Neural crest cell (in vitro differentiated cells): ENCODE measurements around the gene POFUT1. TPM values are rescaled to one million over a fixed set of nuclear protein-coding genes. Genes with fewer than 3 reads are reported as not detected.

Source experiments
- DNase-seq: peaks from one replicate; pipeline ENCODE4 v3.0.0; 2021; ENCODE audit warnings: low read depth, mixed read lengths, low spot score
- H3K27ac Mint-ChIP-seq: one replicate; pipeline ENCODE4 v1.8.0; 2021; ENCODE audit warnings: mild to moderate bottlenecking, mixed read lengths; ENCODE audit not compliant: unreplicated experiment
- H3K27me3 Mint-ChIP-seq: 2 replicates; pipeline ENCODE4 v1.8.0; 2021; ENCODE audit warnings: low read depth, mild to moderate bottlenecking, mixed read lengths
- H3K36me3 Mint-ChIP-seq: 2 replicates; pipeline ENCODE4 v1.8.0; 2021; ENCODE audit warnings: low read depth, mild to moderate bottlenecking, mixed read lengths
- H3K4me1 Mint-ChIP-seq: 2 replicates; pipeline ENCODE4 v1.8.0; 2021; ENCODE audit warnings: mixed read lengths
- H3K4me3 Mint-ChIP-seq: one replicate; pipeline ENCODE4 v1.8.0; 2021; ENCODE audit warnings: mild to moderate bottlenecking, mixed read lengths
- H3K9me3 Mint-ChIP-seq: 2 replicates; pipeline ENCODE4 v1.8.0; 2021; ENCODE audit warnings: mixed read lengths
- CTCF ChIP-seq: fragments of 200-600 bp; sonication (generic); conservative IDR thresholded peaks from 2 replicates; pipeline ENCODE4 v1.5.0; 2021; ENCODE audit warnings: antibody characterized with exemption, mild to moderate bottlenecking
- total RNA-seq: library from RNA; stranded (reverse); gene quantifications from 2 replicates; pipeline ENCODE4 v1.2.1, GENCODE V29; 2021

POFUT1 gene
- total RNA-seq, 1 donor from 2014 or later = 51.4 TPM

DNA sequence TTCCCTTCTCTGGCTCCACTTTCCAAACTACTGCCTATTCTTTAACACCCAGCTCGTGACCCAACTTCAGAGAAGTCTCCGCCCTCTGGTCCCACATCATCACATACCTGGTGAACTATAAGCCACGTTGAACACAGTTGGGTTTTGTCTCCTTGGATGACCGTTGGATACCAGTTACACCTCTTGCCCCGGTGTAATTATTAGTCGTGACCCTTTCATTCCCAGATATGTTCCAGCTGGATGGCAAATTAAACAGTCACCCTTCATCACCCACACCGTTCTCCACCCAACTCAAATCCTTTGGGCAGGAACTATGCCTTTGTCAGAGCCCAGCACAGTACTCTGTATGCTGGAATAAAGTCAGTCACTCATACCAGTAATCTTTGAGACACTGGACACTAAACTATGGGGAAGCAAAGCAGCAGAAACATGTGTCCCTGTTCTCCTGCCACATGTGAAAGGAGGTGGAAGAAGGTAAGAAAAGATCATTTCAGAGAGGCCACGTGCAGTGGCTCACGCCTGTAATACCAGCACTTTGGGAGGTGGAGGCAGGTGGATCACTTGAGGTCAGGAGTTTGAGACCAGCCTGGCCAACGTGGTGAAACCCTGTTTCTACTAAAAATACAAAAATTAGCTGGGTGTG, 22.6 kb upstream of the POFUT1 start:
- no peak for DNase-seq
- H3K9me3 Mint-ChIP-seq = peaks cover 2% of the 10 kb centered on the region
- no peaks in the 10 kb centered on the region for H3K27me3 Mint-ChIP-seq
- no peak for TF ChIP-seq CTCF
- no peak overlapping the region for H3K27ac Mint-ChIP-seq
- peaks cover 29% of the 10 kb centered on the region for H3K4me1 Mint-ChIP-seq
- no peaks in the 10 kb centered on the region for H3K36me3 Mint-ChIP-seq
- H3K4me3 Mint-ChIP-seq = no peak overlapping the region

GRCh38 chr20:32186506-32186905, 21.2 kb upstream of the POFUT1 start:
- DNase-seq = no peak
- Mint-ChIP-seq H3K27ac (peak overlapping the region; percentile 44), H3K9me3 (peaks cover 2% of the 10 kb centered on the region), H3K36me3 (no peaks in the 10 kb centered on the region), H3K4me1 (peaks cover 36% of the 10 kb centered on the region), H3K4me3 (peak overlapping the region; percentile 64), H3K27me3 (no peaks in the 10 kb centered on the region)
- no peak for TF ChIP-seq CTCF

- Mint-ChIP-seq H3K36me3 (no peaks in the 10 kb centered on the region), H3K4me1 (peaks cover 36% of the 10 kb centered on the region), H3K27me3 (no peaks in the 10 kb centered on the region), H3K9me3 (peaks cover 2% of the 10 kb centered on the region), H3K27ac (no peak overlapping the region), H3K4me3 (peak overlapping the region; percentile 88)
- TF ChIP-seq CTCF = no peak
- DNase-seq = no peak
Observed at GRCh38 chr20:32188376-32189122, 19.1 kb upstream of the POFUT1 start.

GRCh38 chr20:32189123-32189410, 18.6 kb upstream of the POFUT1 start:
- no peaks in the 10 kb centered on the region for H3K9me3 Mint-ChIP-seq
- peak overlapping the region; percentile 88 for H3K4me3 Mint-ChIP-seq
- no peak for TF ChIP-seq CTCF
- no peak for DNase-seq
- H3K36me3 Mint-ChIP-seq = no peaks in the 10 kb centered on the region
- H3K4me1 Mint-ChIP-seq = peaks cover 36% of the 10 kb centered on the region
- no peaks in the 10 kb centered on the region for H3K27me3 Mint-ChIP-seq
- no peak overlapping the region for H3K27ac Mint-ChIP-seq

DNA sequence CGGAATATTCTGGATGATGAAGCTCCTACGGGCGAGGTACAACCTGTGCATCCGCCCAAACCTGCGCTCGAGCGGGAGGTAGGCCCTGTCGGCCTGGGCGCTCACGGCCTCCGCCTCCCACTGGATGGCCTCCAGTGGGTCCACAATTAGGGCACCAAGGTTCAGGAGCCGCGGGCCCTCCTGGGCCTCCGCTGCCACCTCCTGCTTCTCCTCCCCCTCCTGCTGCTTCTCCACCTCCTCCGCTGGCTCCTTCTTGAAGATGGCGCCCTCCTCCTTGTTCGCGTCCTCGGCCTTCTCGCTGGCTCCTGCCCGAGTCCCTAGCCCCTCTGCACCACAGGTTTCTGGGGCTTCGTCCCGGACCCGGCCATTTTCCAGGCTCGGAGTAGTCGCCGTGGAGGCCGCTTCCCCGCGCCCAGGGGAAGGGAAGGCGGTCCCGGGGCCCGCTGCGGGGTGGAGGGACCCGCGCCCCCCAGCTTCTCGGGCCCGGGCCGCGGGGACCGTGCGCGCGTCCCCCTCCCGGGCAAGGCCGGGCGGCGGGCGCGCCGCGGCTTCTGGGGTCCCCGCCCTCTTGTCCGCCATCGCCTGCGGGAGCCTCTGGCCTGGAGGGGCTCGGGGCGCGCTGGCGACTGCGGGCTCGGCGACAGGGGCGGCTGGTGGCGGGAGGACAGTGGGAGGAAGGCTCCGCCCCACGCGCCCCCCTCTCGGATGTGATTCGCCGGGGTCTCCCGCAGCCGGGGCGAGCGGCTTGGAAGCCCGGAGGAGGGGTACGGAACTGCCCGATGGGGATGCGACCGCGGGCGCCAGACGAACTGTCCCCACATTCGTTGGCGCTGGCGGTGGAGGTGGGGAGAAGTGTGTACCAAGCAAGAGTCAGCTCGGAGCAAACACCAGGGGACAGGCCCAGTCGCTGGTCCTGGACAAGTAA, 17.7 kb upstream of the POFUT1 start:
- Mint-ChIP-seq H3K27me3 (no peaks in the 10 kb centered on the region), H3K4me1 (peaks cover 36% of the 10 kb centered on the region), H3K36me3 (peaks cover 3% of the 10 kb centered on the region), H3K9me3 (no peaks in the 10 kb centered on the region), H3K4me3 (peak overlapping the region; percentile 88), H3K27ac (peak overlapping the region; percentile 47)
- no peak for TF ChIP-seq CTCF
- DNase-seq = peak; percentile 77
